HepG2 (cell line): ENCODE measurements around the gene CHMP6. TPM values are rescaled to one million over a fixed set of nuclear protein-coding genes. Genes with fewer than 3 reads are reported as not detected.

Experiments used
- ATAC-seq: fragments of 200-7000 bp; cut with Tn5 transposase; 3 replicates; pipeline ENCODE4 v1.9.1; 2020; ENCODE audit warnings: mild to moderate bottlenecking, moderate library complexity
- BruUV-seq: library from RNA; stranded (reverse); fragments of 400-500 nt; replicated peaks from 2 replicates; lab custom pipeline; 2021; lab: Mats Ljungman, UMichigan
- CTCF ChIA-PET: fragments of 300-600 bp; formaldehyde crosslinking; extraction: SDS; loops from one replicate; lab custom pipeline; 2021; ENCODE audit warnings: low total read pairs, inconsistent platforms, low intra/inter-chr PET ratio; lab: Yijun Ruan, JAX
- POLR2A ChIA-PET: fragments of 350-600 bp; sonication (Branson Sonifier 250); formaldehyde crosslinking; loops from one replicate; lab custom pipeline; 2020; ENCODE audit warnings: antibody characterized with exemption, inconsistent platforms; lab: Yijun Ruan, JAX
- DNase-seq: peaks from one replicate; pipeline ENCODE4 v3.0.0-alpha.2; 2015; ENCODE audit warnings: low spot score
- FAIRE-seq: peaks from 3 replicates; lab custom pipeline; 2011; peaks lifted over from hg19 to GRCh38; lab: Jason Lieb, UNC
- H2AFZ ChIP-seq: one replicate; pipeline ENCODE4 v1.6.1; 2011; ENCODE audit warnings: low read length, inconsistent platforms
- H3K27ac ChIP-seq: fragments of 300-600 bp; 3 replicates; pipeline ENCODE4 v1.8.0; 2011; ENCODE audit warnings: mixed run types, mild to moderate bottlenecking, mixed read lengths, low read length, inconsistent platforms; ENCODE audit not compliant: insufficient read depth; ENCODE audit errors: extremely low read length
- H3K27me3 ChIP-seq, 2 experiments: fragments of 200-600 bp in 1 of 2; 2 replicates in 1 of 2; 3 replicates in 1 of 2; pipeline versions ENCODE4 v1.6.0 to v1.8.0; 2011; ENCODE audit warnings: low read length in 2 of 2, mild to moderate bottlenecking in 2 of 2, moderate library complexity in 2 of 2, inconsistent platforms in 1 of 2; ENCODE audit not compliant: insufficient read depth in 2 of 2, control insufficient read depth in 1 of 2
- H3K36me3 ChIP-seq, 2 experiments: fragments of 200-600 bp in 1 of 2; replicated peaks in 1 of 2; 2 replicates in 1 of 2; 3 replicates in 1 of 2; pipeline versions ENCODE4 v1.5.1 to v1.8.0; 2011; ENCODE audit warnings: low read length in 2 of 2, inconsistent platforms in 1 of 2; ENCODE audit not compliant: insufficient read depth in 2 of 2, control insufficient read depth in 1 of 2
- H3K4me1 ChIP-seq: 2 replicates; pipeline ENCODE4 v1.5.1; 2012; ENCODE audit warnings: low read length, inconsistent platforms; ENCODE audit not compliant: insufficient read depth
- H3K4me2 ChIP-seq: 2 replicates; pipeline ENCODE4 v1.6.0; 2011; ENCODE audit warnings: low read depth, low read length, inconsistent platforms
- H3K4me3 ChIP-seq, 3 experiments: fragments of 200-600 bp in 1 of 3; sonication (generic), shearing (Covaris generic) in 1 of 3; replicated peaks in 1 of 3; 2 replicates each; pipeline ENCODE4 v1.5.1; 2011 to 2016; ENCODE audit warnings: low read length in 3 of 3, inconsistent platforms in 2 of 3, low read depth in 2 of 3, mild to moderate bottlenecking in 2 of 3, control low read depth in 1 of 3, mixed read lengths in 1 of 3; ENCODE audit not compliant: insufficient read depth in 1 of 3
- H3K79me2 ChIP-seq: one replicate; pipeline ENCODE4 v1.6.1; 2011; ENCODE audit warnings: low read length, inconsistent platforms; ENCODE audit not compliant: insufficient read depth
- H3K9ac ChIP-seq: 2 replicates; pipeline ENCODE4 v1.6.0; 2011; ENCODE audit warnings: mild to moderate bottlenecking, low read depth, low read length, inconsistent platforms; ENCODE audit not compliant: insufficient read depth
- H3K9me3 ChIP-seq: 2 replicates; pipeline ENCODE4 v1.5.1; 2012; ENCODE audit warnings: mild to moderate bottlenecking, low read length
- H4K20me1 ChIP-seq: 2 replicates; pipeline ENCODE4 v1.6.0; 2011; ENCODE audit warnings: inconsistent platforms, mild to moderate bottlenecking, low read length, moderate library complexity; ENCODE audit not compliant: insufficient read depth
- EEA1 ChIP-seq: sonication (generic); formaldehyde crosslinking; IDR thresholded peaks from 2 replicates; pipeline ENCODE4 v1.5.1; 2020; ENCODE audit warnings: mild to moderate bottlenecking, missing genetic modification reagents, borderline replicate concordance
- GPN1 ChIP-seq: sonication (generic); formaldehyde crosslinking; IDR thresholded peaks from 2 replicates; pipeline ENCODE4 v1.5.1; 2020; ENCODE audit warnings: missing genetic modification reagents, borderline replicate concordance
- GRHL1 ChIP-seq: sonication (generic); formaldehyde crosslinking; conservative IDR thresholded peaks from 2 replicates; pipeline ENCODE4 v1.8.0; 2022; ENCODE audit warnings: missing genetic modification reagents
- USF2 ChIP-seq, 2 experiments: sonication (generic) in 1 of 2; formaldehyde crosslinking in 1 of 2; IDR thresholded peaks; 2 replicates each; pipeline versions ENCODE4 v1.5.1 to v1.6.1; 2011 to 2020; ENCODE audit warnings: borderline replicate concordance in 1 of 2, low read depth in 1 of 2, low read length in 1 of 2, mild to moderate bottlenecking in 1 of 2, missing genetic modification reagents in 1 of 2, moderate library complexity in 1 of 2
- ZFP90 ChIP-seq: sonication (generic); formaldehyde crosslinking; IDR thresholded peaks from 2 replicates; pipeline ENCODE4 v1.8.0; 2022; ENCODE audit warnings: missing genetic modification reagents, mild to moderate bottlenecking, inconsistent platforms, borderline replicate concordance
- ZNF576 ChIP-seq: sonication (generic); formaldehyde crosslinking; IDR thresholded peaks from 2 replicates; pipeline ENCODE4 v1.4.0; 2020; ENCODE audit warnings: mild to moderate bottlenecking, missing genetic modification reagents
- ZNF75D ChIP-seq: sonication (generic); formaldehyde crosslinking; IDR thresholded peaks from 2 replicates; pipeline ENCODE4 v1.8.1; 2023; ENCODE audit warnings: missing genetic modification reagents, mild to moderate bottlenecking, borderline replicate concordance
- WGBS: methylation state at CpG from one replicate; pipeline ENCODE4 v1.1.6; 2017; ENCODE audit warnings: low lambda C conversion rate; 5-methylcytosine and 5-hydroxymethylcytosine counted together
- in situ Hi-C: cut with HindIII; loops from 2 replicates; pipeline ENCODE4 v1.10.0; 2017; ENCODE audit warnings: low pct_unique_long_range_greater_than_20kb; ENCODE audit not compliant: extremely low pct_ligation_motif_present
- intact Hi-C: fragments of 100-400 bp; cut with micrococcal nuclease; formaldehyde crosslinking; loops from one replicate; pipeline ENCODE4 v1.10.0; 2022; ENCODE audit not compliant: unreplicated experiment
- polyA plus RNA-seq, 8 experiments: library from polyadenylated mRNA; depleted of rRNA in 3 of 8; stranded (reverse) in 7 of 8; unstranded in 1 of 8; fragments of >200 nt; fragmentation: Illumina TruSeq in 4 of 8; extraction: Trizol in 4 of 8; gene quantifications; 2 replicates each; pipeline versions ENCODE4 v1.2.1 to v1.2.3, GENCODE V29; 2011 to 2016; ENCODE audit warnings: low read depth in 4 of 8, missing spikeins in 1 of 8, mixed read lengths in 1 of 8; ENCODE audit not compliant: insufficient read depth in 1 of 8
- total RNA-seq, 5 experiments: library from RNA; depleted of rRNA; stranded (reverse); fragments of >200 nt; fragmentation: Illumina TruSeq; extraction: Trizol; gene quantifications; 2 replicates each; pipeline ENCODE4 v1.2.3, GENCODE V29; 2016; ENCODE audit warnings: low read depth in 1 of 5

Gene CHMP6
- total and polyA plus RNA-seq, 2 of the 13 experiments (the other 11 are each of a cell fraction or from before 2014, with no cell fraction given) = 11.1 to 24.2 TPM

- in situ Hi-C loops (no loop called here), intact Hi-C loops (no loop called here)
- DNase-seq (no peak), ATAC-seq (no peak), FAIRE-seq (no peak)
- no peaks in the 10 kb centered on the region for H3K36me3 ChIP-seq
- peaks cover 19 to 53% of the 10 kb centered on the region in 2 experiments; a peak in 4 of 5 replicates for H3K27me3 ChIP-seq
- ChIA-PET CTCF (interaction anchor here (4.3 kb wide), 1 partner anchor 76 kb away, joined by 83 read pairs; no protein-coding TSS in a partner anchor), POLR2A (interaction anchor here (1.2 to 1.5 kb wide), 6 partner anchors 8 to 214 kb away, joined by 3 to 7 read pairs (median 5); partner anchors contain the start of genes BAIAP2 and NDUFAF8)
- no TSS peak for BruUV-seq
- peak overlapping the region in 1 of 3 experiments; percentile 14; a peak in 1 of 6 replicates for H3K4me3 ChIP-seq
- H3K9me3 ChIP-seq = no peaks in the 10 kb centered on the region
- WGBS = 76% methylated on average over 8 of the region's 22 CpGs
- H2AFZ ChIP-seq = no peak overlapping the region
- H4K20me1 ChIP-seq = no peaks in the 10 kb centered on the region
- no peak overlapping the region for H3K27ac ChIP-seq
- no peaks in the 10 kb centered on the region for H3K79me2 ChIP-seq
- peaks cover 77% of the 10 kb centered on the region for H3K4me1 ChIP-seq
- peak overlapping the region; percentile 70 for H3K4me2 ChIP-seq
- H3K9ac ChIP-seq = no peak overlapping the region
- TF ChIP-seq GPN1 (CRISPR knock-in tag) = no peak
- TF ChIP-seq USF2 (IDR thresholded peaks at IDR 0.05; ENCODE audit: low read depth, low read length) = no peak
- TF ChIP-seq USF2 (CRISPR knock-in tag; IDR thresholded peaks at IDR 0.05; ENCODE audit: borderline replicate concordance) = peak; percentile 9; the same call in 1 of the 2 replicates
- TF ChIP-seq EEA1 = no peak
- TF ChIP-seq GRHL1 = no peak
- no peak for TF ChIP-seq ZNF576 (CRISPR knock-in tag)
- 0 out of 2 replicates have a peak, but pooled peaks have one; percentile 23 for TF ChIP-seq ZFP90 (CRISPR knock-in tag)
- no peak for TF ChIP-seq ZNF75D (CRISPR knock-in tag)
These were observed 34.1 kb downstream of the CHMP6 start for GRCh38 chr17:81025741-81026129.
